Endometrial microvascular endothelial cells (primary cell): ENCODE data around the gene USP15. TPM values are rescaled to one million over a fixed set of nuclear protein-coding genes. Genes with fewer than 3 reads are reported as not detected.
"Not testable (repeated sequence)": the region's sequence is repeated elsewhere in the genome, so short reads cannot be mapped to it uniquely, and the experiment has no call there.

Source experiments
- in situ Hi-C: cut with HindIII; loops from 2 replicates; pipeline ENCODE4 v1.10.0; 2017; ENCODE audit warnings: low sequenced_read_pairs, low pct_unique_long_range_greater_than_20kb; ENCODE audit errors: inconsistent ontology term
- total RNA-seq: library from RNA; depleted of rRNA; stranded (reverse); fragments of >200 nt; gene quantifications from one replicate; pipeline ENCODE4 v1.2.3, GENCODE V29; 2015; ENCODE audit errors: inconsistent ontology term

Gene USP15
- total RNA-seq, 1 donor from 2014 or later, result 35.3 TPM

GRCh38 chr12:62304560-62304959 lies 44.4 kb downstream of the USP15 start:
- in situ Hi-C loops, result no loop called here

DNA sequence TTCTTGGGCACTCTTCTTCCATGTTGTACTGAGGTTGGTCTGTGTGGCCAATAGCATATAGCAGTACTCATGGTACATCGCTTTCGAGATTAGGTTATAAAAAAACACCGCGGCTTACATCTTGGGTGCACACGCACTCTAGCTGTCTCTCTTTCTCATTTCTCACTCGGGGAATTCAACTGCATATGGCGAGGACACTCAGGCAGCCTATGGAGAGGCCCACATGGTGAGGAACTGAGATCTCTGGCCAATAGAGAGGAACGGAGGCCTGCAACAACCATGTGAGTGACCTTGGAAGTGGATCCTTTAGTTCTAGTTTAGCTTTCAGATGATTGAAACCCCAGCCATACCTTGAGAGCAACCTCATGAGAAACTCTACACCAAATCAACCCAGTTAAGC lies 45.6 kb downstream of the USP15 start:
- in situ Hi-C loops, result no loop called here

DNA sequence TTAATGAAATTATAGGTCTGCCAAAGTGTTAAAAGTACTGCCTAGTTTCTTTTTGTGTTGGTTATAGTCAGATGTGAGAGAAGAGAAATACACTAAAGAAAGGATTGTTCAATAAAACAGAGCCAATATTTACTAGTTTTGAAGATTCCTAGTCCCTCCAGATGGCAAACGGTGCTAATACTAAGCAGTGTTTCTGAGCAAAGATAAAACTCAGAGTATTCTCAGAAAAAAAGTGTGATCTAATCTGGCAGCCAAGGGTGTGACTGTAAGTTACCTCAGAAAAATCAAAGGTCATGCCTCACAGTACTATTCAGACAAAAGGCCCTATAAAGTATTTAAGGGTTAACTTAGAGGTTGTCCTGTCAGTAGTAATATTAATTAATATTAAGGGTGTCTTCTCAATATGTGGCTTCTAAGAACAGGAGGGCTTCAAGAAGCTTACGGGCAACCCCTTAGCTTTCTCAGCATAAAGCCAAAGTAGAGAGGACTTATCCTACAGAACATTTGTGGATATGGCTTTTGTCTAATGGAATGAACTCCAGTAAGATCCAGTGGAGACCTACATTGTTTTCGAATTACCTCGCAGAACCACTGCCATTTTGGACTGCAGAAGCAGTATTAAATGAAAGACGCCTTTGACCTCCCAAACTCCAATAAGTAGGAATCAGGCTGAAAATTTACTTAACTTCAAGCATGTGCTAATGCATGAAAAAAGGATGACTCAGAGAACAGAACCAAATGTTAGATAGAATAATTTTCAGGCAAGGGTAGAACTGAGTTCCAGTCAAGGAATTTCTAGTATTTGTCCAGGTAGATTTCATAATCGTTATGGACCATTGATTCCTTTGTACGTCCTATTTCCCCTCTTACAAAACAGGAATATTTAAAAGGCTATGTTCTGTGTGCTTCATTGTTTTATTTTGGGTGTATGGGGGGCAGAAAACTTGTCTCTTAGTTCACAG lies 46.6 kb downstream of the USP15 start:
- in situ Hi-C loops, result no loop called here

GRCh38 chr12:62308201-62308600 lies 48.0 kb downstream of the USP15 start:
- in situ Hi-C loops, result no loop called here

- in situ Hi-C loops, result no loop called here
These were observed 53.6 kb downstream of the USP15 start for GRCh38 chr12:62313727-62314380.

DNA sequence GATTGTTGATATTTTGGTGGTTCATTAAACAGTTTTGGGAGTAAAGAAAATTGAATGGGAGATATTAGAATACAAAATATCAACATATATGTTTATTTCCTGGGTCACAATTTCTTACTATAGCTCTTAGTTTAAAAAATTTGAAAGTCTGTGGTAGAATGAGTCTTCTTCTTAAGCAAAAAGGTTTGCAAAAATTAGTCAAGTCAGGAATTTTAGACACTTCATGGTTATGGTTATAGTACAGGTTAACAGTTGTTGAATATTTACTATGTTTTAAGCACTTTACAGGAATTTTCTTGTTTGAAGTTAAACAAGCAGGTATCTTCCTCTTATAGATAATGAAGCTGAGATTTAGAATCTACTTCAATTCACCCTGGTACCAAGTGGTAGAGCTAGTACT lies 56.8 kb downstream of the USP15 start:
- in situ Hi-C loops, result no loop called here

DNA sequence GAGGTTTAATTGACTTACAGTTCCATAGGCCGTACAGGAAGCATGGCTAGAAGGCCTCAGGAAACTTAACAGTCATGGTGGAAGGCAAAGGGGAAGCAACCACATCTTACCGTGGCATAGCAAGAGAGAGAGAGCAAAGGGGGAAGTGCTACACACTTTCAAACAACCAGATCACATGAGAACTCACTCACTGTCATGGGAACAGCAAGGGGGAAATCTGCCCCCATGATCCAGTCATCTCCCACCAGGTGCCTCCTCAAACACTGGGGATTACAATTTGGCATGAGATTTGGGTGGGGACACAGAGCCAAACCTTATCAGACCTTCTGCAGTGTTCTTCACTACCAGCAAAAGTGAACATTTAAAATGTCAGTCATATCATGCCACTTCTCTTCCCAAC lies 58.9 kb downstream of the USP15 start:
- in situ Hi-C loops, result no loop called here

DNA sequence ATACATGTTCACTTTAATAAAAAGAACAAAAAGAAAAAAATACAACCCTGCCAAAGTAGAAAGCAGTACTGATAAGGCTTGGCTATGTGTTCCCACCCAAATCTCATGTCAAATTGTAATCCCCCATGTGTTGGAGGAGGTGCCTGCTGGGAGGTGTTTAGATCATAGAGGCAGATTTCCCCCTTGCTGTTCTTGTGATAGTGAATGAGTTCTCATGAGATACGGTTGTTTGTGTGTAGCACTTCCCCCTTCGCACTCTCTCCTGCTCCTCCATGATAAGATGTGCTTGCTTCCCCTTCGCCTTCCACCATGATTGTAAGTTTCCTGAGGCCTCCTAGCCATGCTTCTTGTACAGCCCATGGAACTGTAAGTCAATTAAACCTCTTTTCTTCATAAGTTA lies 59.9 kb downstream of the USP15 start:
- in situ Hi-C loops, result no loop called here

GRCh38 chr12:62323386-62323785 lies 63.2 kb downstream of the USP15 start:
- in situ Hi-C loops, result no loop called here

DNA sequence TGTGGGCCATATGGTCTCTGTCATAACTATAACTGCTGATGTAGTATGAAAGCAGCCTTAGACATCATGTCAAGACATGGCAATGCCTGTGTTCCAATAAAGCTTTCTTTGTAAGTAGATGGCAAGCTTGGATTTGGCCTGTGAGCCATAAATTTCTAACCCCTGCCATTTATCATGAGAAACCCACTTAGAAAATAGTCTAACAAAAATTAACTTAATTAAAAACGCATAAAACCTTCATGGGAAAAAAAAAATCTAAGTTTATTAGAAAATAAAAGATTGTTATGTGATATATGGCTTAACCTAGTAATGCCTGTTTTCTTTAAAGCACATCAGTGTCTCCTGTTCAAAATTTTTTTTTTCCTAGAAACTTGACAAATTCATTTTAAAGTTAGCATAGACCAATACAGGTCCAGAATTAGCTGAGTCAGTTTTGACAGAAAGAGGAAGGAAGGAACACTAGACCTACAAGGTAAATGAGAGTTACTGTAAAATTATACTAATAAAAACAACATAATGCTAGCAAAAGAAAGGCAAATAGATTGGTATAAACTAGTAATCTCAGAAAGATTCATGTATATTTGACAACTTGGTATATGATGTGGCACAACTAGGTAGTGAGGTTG lies 68.2 kb downstream of the USP15 start:
- in situ Hi-C loops, result no loop called here

- in situ Hi-C loops, result no loop called here
These were observed 71.1 kb downstream of the USP15 start for GRCh38 chr12:62331306-62331705.

DNA sequence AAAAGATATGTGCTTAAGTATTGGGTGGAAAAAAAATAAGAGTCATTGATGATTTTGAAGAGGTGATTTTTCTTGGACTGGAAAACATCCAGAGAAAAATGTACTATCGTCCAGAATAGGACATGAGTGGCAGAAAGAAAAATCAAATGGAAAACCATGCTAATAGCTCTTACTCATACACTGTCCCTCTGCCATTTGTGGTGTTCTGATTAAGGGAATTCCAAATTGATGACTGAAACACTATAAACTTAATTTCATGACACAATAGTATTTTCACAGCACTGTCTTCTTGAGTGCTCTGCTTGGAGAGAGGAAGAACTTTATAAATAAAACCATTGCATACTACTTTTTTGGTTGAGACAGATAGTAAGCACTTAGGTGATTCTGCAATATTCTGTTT lies 72.4 kb downstream of the USP15 start:
- in situ Hi-C loops, result no loop called here

- in situ Hi-C loops, result no loop called here
These were observed 74.9 kb downstream of the USP15 start for GRCh38 chr12:62335057-62335456.

- in situ Hi-C loops, result no loop called here
These were observed 75.6 kb downstream of the USP15 start for GRCh38 chr12:62335796-62336195.

DNA sequence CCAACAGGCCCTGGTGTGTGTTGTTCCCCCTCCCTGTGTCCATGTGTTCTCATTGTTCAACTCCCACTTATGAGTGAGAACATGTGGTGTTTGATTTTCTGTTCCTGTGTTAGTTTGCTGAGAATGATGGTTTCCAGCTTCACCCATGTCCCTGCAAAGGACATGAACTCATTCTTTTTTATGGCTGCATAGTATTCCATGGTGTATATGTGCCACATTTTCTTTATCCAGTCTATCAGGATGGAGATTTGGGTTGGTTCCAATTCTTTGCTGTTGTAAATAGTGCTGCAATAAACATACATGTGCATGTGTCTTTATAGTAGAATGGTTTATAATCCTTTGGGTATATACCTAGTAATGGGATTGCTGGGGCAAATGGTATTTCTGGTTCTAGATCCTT lies 77.4 kb downstream of the USP15 start:
- in situ Hi-C loops, result not testable (repeated sequence)

GRCh38 chr12:62342614-62343303 lies 82.6 kb downstream of the USP15 start:
- in situ Hi-C loops, result not testable (repeated sequence)

- in situ Hi-C loops, result not testable (repeated sequence)
These were observed 83.3 kb downstream of the USP15 start for GRCh38 chr12:62343304-62344120.

DNA sequence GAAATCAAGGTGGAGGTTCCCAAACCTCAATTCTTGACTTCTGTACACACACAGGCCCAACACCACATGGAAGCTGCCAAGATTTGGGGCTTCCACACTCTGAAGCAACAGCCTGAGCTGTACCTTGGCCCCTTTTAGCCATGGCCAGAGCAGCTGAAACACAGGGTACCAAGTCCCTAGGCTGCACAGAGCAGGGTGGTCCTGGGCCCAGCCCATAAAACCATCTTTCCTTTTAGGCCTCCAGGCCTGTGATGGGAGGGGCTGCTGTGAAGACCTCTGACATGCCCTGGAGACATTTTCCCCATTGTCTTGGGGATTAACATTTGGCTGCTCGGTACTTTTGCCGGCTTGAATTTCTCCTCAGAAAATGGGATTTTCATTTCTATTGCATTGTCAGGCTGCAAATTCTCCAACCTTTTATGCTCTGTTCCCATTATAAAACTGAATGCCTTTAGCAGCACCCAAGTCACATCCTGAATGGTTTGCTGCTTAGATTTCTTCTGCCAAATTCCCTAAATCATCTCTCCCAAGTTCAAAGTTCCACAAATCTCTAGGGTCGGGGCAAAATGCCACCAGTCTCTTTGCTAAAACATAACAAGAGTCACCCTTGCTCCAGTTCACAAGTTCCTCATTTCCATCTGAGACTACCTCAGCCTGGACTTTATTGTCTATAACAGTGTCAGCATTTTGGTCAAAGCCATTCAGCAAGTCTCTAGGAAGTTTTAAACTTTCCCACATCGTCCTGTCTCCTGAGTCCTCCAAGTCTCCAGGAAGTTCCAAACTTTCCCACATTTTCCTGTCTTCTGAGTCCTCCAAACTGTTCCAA lies 84.7 kb downstream of the USP15 start:
- in situ Hi-C loops, result not testable (repeated sequence)
